Astrocyte of the spinal cord (primary cell): ENCODE data around the gene WASF2.

Source experiments
- DNase-seq: peaks from one replicate; pipeline ENCODE4 v3.0.0; 2011; ENCODE audit warnings: low read depth, low spot score
- H3K4me3 ChIP-seq: 2 replicates; pipeline ENCODE4 v1.5.1; 2011; ENCODE audit warnings: low read depth, mild to moderate bottlenecking, low read length, moderate library complexity
- CTCF ChIP-seq: IDR thresholded peaks from 2 replicates; pipeline ENCODE4 v1.5.1; 2012; ENCODE audit warnings: low read depth, mild to moderate bottlenecking, low read length, inconsistent platforms
- in situ Hi-C: cut with HindIII; loops from 2 replicates; pipeline ENCODE4 v1.10.0; 2017; ENCODE audit warnings: low sequenced_read_pairs

The WASF2 gene

GRCh38 chr1:27367160-27367650, 122.8 kb downstream of the WASF2 start:
- TF ChIP-seq CTCF = no peak
- peak overlapping the region; percentile 66 for H3K4me3 ChIP-seq

GRCh38 chr1:27366411-27367159, 123.4 kb downstream of the WASF2 start, which contains the start of gene MAP3K6:
Gene MAP3K6 (minus strand): TSS chr1:27366961. CDS start chr1:27366597, 364 bp downstream.
- H3K4me3 ChIP-seq = peak within 1 kb of the TSS; percentile 66
- peak; percentile 31 for TF ChIP-seq CTCF
- DNase-seq = peak; percentile 73
- in situ Hi-C loops = no loop called here

More at GRCh38 chr1:27367160-27367650, 122.8 kb downstream of the WASF2 start:
- DNase-seq = no peak
- in situ Hi-C loops = no loop called here

GRCh38 chr1:27366113-27366410, 123.9 kb downstream of the WASF2 start:
- peak; percentile 78 for DNase-seq
- no peak for TF ChIP-seq CTCF
- in situ Hi-C loops = no loop called here
- peak overlapping the region; percentile 66 for H3K4me3 ChIP-seq

- H3K4me3 ChIP-seq = peak overlapping the region; percentile 66
- no peak for TF ChIP-seq CTCF
- peak; percentile 94 for DNase-seq
- in situ Hi-C loops = no loop called here
Measured at GRCh38 chr1:27365372-27366112, 124.4 kb downstream of the WASF2 start.

- TF ChIP-seq CTCF = no peak
- no peak for DNase-seq
- in situ Hi-C loops = no loop called here
- peak overlapping the region; percentile 66 for H3K4me3 ChIP-seq
Measured at GRCh38 chr1:27364696-27365371, 125.1 kb downstream of the WASF2 start.

- H3K4me3 ChIP-seq = no peak overlapping the region
- no peak for TF ChIP-seq CTCF
- in situ Hi-C loops = no loop called here
- DNase-seq = no peak
Measured at GRCh38 chr1:27363766-27364695, 125.9 kb downstream of the WASF2 start.
